Cardiac fibroblast (primary cell): Measurements from ENCODE around the gene PARD3B.

ENCODE experiments used
- DNase-seq, 2 donors: peaks; one replicate each; pipeline versions ENCODE4 v3.0.0 to v3.0.0-alpha.2; 2010; ENCODE audit warnings: low read depth in 2 of 2
- H3K4me3 ChIP-seq, 2 donors: replicated peaks in 1 of 2; 1 replicate in 1 of 2; 2 replicates in 1 of 2; pipeline ENCODE4 v1.5.1; 2011; ENCODE audit warnings: low read depth in 2 of 2, low read length in 2 of 2, mild to moderate bottlenecking in 2 of 2, moderate library complexity in 1 of 2
- CTCF ChIP-seq: IDR thresholded peaks from one replicate; pipeline ENCODE4 v1.5.1; 2011; ENCODE audit warnings: low read depth, mild to moderate bottlenecking, low read length, inconsistent platforms

Gene PARD3B

GRCh38 chr2:205261516-205262020, 716.3 kb downstream of the PARD3B start:
- TF ChIP-seq CTCF: no peak
- DNase-seq: no peak
- no peak overlapping the region for H3K4me3 ChIP-seq

- no peak for DNase-seq
- no peak for TF ChIP-seq CTCF
- no peak overlapping the region for H3K4me3 ChIP-seq
Observed at GRCh38 chr2:205267323-205267722, 722.0 kb downstream of the PARD3B start.

GRCh38 chr2:205270689-205271088, 725.4 kb downstream of the PARD3B start:
- peak; percentile 10 to 41 for DNase-seq
- no peak overlapping the region for H3K4me3 ChIP-seq
- no peak for TF ChIP-seq CTCF

- no peak for TF ChIP-seq CTCF
- no peak for DNase-seq
- H3K4me3 ChIP-seq: no peak overlapping the region
Observed at GRCh38 chr2:205273148-205273547, 727.9 kb downstream of the PARD3B start.

GRCh38 chr2:205273627-205274026, 728.4 kb downstream of the PARD3B start:
- TF ChIP-seq CTCF: no peak
- DNase-seq: no peak
- no peak overlapping the region for H3K4me3 ChIP-seq

- no peak overlapping the region for H3K4me3 ChIP-seq
- TF ChIP-seq CTCF: no peak
- no peak for DNase-seq
Observed at GRCh38 chr2:205274801-205275200, 729.5 kb downstream of the PARD3B start.

- TF ChIP-seq CTCF: no peak
- DNase-seq: no peak
- H3K4me3 ChIP-seq: no peak overlapping the region
Observed at GRCh38 chr2:205276116-205276777, 731.0 kb downstream of the PARD3B start.
